Muscle layer of duodenum (tissue), 2 donors: ENCODE data around the gene KLHL30.

Experiments
- H3K27ac ChIP-seq: one replicate; pipeline ENCODE4 v1.7.0; 2013; ENCODE audit warnings: mild to moderate bottlenecking, low read length
- H3K27me3 ChIP-seq: one replicate; pipeline ENCODE4 v1.7.0; 2013; ENCODE audit warnings: low read depth, mild to moderate bottlenecking, control low read depth, low read length
- H3K36me3 ChIP-seq, 2 donors: one replicate each; pipeline ENCODE4 v1.7.0; 2013; ENCODE audit warnings: low read length in 2 of 2, control low read depth in 1 of 2, mild to moderate bottlenecking in 1 of 2; ENCODE audit not compliant: insufficient read depth in 2 of 2, control insufficient read depth in 1 of 2
- H3K4me1 ChIP-seq, 2 donors: one replicate each; pipeline ENCODE4 v1.7.0; 2013; ENCODE audit warnings: low read length in 2 of 2, mild to moderate bottlenecking in 2 of 2, control low read depth in 1 of 2, moderate library complexity in 1 of 2; ENCODE audit not compliant: insufficient read depth in 2 of 2, control insufficient read depth in 1 of 2
- H3K4me3 ChIP-seq, 2 donors: one replicate each; pipeline ENCODE4 v1.7.0; 2013; ENCODE audit warnings: low read length in 2 of 2, low read depth in 1 of 2, mild to moderate bottlenecking in 1 of 2
- H3K9me3 ChIP-seq, 2 donors: one replicate each; pipeline ENCODE4 v1.7.0; 2013; ENCODE audit warnings: low read length in 2 of 2, control low read depth in 1 of 2, mild to moderate bottlenecking in 1 of 2; ENCODE audit not compliant: control insufficient read depth in 1 of 2
- donor health status: healthy.

Gene KLHL30

GRCh38 chr2:238104691-238105371 is 33.6 kb upstream of the KLHL30 start:
- Histone ChIP-seq H3K4me3 (no peak overlapping the region), H3K4me1 (no peaks in the 10 kb centered on the region), H3K27me3 (no peaks in the 10 kb centered on the region), H3K36me3 (no peaks in the 10 kb centered on the region), H3K9me3 (no peaks in the 10 kb centered on the region), H3K27ac (no peak overlapping the region)

DNA sequence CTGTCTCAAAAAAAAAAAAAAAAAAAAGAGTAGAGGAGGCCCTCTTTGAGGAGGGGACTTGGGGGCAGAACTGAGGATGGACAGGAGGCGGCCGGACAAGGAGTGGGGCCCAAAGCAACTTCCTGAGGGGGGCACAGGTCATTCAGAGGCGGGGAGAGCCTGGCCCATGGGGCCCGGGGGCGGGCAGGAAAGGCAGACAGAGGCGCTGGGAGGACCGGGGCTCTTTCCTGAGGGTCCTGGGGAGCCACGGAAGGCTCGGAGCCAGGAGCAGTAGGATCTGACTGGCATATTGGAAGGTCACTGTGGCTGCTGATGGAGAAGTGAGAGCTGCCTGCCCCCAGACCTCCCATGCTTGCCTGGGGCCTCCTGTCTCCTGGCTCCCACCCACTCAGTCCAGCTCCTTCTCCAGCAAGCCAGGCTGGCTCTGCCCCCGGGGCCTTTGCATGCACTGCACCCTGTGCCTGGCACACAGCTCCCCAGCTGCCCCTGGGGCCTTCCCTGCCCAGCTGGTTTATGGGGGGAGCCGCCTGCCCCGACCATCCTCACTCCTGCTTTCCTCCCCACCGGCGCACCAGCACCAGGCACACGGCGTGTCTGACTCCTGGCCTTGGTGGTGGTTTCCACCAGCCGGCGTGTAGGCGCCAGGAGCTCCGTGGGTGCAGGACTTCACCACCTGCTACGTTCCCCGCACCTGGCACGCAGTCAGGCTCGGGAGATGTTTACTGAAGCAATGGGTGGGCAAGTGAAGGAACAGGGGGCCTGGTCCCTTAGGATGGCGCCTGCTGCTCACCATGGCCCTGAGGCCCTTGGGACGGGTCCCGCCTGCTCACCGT is 32.7 kb upstream of the KLHL30 start:
- no peaks in the 10 kb centered on the region for H3K36me3 ChIP-seq
- no peak overlapping the region for H3K4me3 ChIP-seq
- no peaks in the 10 kb centered on the region for H3K27me3 ChIP-seq
- no peaks in the 10 kb centered on the region for H3K4me1 ChIP-seq
- H3K27ac ChIP-seq, result no peak overlapping the region
- no peaks in the 10 kb centered on the region for H3K9me3 ChIP-seq

DNA sequence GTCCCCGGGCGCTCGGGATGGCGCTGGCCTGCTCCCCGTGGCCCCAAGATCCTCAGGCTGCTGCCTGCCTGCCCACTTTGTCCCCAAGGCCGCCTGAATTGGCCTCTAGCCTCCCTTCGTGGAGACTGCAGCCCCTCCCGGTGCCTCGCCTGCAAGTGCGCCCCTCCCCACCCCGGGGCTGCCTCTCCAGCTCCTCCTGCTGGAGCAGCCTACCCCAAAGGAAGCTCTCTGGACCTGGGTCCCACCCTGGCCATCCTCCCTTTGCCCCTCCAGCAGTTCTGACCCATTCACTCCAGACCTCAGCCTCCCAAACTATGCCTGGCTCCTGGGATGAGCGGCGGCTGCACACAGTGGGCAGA is 32.1 kb upstream of the KLHL30 start:
- Histone ChIP-seq H3K4me3 (no peak overlapping the region), H3K27me3 (no peaks in the 10 kb centered on the region), H3K27ac (no peak overlapping the region), H3K9me3 (no peaks in the 10 kb centered on the region), H3K4me1 (no peaks in the 10 kb centered on the region), H3K36me3 (no peaks in the 10 kb centered on the region)

DNA sequence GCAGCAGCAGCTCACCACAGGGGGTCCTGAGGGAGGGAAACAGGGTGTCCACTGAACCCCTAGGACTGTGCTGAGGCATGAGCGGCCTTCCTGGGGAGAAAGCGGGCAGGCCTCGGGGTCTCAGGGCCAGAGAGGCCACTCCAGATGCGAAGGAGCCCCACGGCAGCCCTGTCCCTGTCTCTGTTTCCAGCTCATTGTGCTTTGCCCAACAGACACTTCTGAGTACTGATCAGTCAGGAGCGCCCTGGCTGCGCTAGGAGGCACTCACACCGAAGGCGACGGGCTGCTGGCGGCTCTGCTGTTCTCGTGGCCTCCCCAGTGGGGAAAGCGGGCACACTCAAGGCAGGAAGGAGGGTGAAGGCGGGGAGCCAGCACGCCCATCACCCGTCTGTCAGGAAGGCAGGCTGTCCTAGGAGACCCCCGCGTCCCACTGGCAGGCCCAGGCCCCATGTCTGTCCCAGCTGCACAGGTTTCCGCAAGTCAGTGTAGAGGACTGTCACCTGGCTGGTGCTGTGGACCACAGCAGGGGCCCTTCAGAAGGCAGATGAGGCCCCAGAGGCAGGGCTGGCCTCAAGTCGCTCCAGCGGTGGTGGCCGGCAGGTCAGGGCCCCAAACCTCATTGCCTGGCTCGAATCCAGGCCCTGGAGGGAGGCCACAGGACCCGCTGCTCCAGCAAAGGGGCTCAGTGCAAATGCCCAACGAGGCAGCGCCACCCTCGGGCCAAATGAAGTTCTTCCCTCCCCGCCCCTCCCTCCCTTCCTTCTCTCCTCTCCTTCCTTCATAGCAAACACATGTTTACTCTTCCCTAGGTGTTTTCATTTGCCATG is 31.6 kb upstream of the KLHL30 start:
- no peaks in the 10 kb centered on the region for H3K36me3 ChIP-seq
- H3K4me1 ChIP-seq, result no peaks in the 10 kb centered on the region
- H3K4me3 ChIP-seq, result no peak overlapping the region
- H3K27me3 ChIP-seq, result no peaks in the 10 kb centered on the region
- no peak overlapping the region for H3K27ac ChIP-seq
- H3K9me3 ChIP-seq, result no peaks in the 10 kb centered on the region

DNA sequence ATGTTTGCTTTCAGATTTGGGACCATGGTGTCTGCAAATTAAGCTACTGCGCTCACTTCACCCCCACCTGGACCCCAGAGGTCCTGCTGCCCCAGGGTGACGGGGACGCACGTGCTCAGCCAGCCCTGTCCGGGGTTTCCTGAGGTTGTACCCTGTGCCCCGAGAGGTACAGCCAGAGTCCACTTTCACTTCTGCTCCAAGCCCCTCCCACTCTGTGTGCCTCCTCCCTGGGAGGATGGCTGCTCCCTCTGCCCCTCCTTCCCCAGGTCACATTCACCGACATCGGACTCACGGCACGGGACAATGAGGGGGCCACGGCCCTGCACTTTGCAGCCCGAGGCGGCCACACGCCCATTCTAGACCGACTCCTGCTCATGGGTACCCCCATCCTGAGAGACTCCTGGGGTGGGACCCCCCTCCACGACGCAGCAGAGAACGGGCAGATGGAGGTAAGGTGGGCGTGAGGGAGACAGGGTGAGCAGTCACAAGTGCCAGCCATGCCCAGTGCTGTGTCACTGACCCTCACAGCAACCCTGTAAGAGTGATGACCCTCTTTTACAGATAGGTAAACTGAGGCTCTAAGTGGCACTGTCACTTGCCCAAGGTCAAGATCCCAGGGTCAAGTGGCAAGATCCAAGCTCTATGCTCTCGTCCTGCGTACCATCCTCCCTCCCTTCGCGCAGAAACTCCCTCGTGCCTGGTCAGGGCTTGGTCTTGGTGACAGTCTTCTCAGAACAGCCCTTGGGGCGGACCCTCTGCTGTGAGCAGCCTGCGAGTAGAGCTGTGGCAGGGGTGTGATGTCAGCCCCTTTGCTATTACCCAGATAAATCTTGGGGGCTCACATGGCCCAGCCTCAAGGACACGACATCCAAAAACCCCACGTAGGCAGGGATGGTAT is 30.7 kb upstream of the KLHL30 start:
- H3K4me1 ChIP-seq, result no peaks in the 10 kb centered on the region
- H3K4me3 ChIP-seq, result no peak overlapping the region
- no peak overlapping the region for H3K27ac ChIP-seq

DNA sequence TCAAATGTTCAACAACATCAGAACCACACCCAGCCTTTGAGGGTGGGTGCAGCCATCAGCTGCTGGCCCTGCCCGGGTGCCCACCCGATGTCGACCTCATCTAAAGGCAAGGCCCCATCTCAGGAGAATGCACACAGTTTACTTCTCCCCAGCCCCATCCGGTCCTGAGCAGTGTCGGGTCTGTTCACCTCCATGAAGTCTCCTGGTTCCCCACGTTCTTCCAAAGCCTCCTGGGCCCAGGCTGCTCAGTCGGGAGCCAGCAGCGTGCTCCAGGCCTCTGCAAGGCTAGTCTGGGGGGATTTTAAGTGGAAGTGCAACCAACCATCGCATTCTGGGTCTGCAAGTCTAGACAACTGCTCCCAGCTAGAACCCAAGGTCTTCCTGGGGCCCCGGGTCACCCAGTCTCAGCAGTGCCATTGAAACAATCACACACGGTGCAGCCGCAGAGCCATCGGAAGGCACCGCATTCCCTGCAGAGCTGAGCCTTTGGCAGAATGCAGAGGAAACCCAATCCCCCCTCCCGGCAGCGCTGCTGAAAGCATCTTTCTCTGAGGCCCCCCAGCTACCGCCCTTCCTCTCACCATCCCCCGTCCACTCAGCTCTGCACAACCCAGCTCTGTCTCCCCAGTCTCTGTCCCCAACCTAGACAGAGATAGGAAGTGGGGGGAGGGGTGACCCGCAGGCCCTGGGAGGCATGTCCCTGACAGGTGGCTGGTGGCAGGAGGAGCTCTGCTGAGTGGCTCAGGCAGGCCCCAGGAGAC is 29.9 kb upstream of the KLHL30 start:
- Histone ChIP-seq H3K36me3 (no peaks in the 10 kb centered on the region), H3K27me3 (no peaks in the 10 kb centered on the region), H3K4me1 (no peaks in the 10 kb centered on the region), H3K9me3 (peaks cover 0 to 5% of the 10 kb centered on the region in 2 donors), H3K4me3 (no peak overlapping the region), H3K27ac (no peak overlapping the region)

More for the DNA sequence above, 30.7 kb upstream of the KLHL30 start:
- no peaks in the 10 kb centered on the region for H3K27me3 ChIP-seq
- H3K9me3 ChIP-seq, result peaks cover 0 to under 1% of the 10 kb centered on the region in 2 donors
- no peaks in the 10 kb centered on the region for H3K36me3 ChIP-seq

DNA sequence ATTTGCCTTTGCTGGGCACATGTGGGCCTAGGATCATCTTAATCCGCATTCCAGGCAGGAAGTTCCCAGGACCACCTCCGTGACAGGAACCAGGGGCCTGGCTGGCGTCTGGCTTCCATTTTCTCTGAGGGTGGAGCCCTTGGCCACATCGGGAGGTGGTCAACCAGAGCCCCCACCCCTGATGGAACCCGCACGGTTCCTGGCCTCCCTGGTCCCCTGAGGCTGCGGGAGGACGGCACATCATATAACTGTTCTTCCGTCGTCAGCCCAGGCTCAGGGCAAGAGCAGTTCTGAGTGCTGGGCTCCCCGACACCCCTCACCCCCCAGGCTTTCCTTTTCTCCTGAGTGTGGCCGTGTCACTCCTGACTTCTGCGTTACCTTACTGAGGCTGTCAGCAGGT is 24.9 kb upstream of the KLHL30 start:
- Histone ChIP-seq H3K9me3 (peaks cover 0 to 5% of the 10 kb centered on the region in 2 donors), H3K27ac (no peak overlapping the region), H3K27me3 (no peaks in the 10 kb centered on the region), H3K36me3 (no peaks in the 10 kb centered on the region), H3K4me3 (no peak overlapping the region), H3K4me1 (no peaks in the 10 kb centered on the region)

DNA sequence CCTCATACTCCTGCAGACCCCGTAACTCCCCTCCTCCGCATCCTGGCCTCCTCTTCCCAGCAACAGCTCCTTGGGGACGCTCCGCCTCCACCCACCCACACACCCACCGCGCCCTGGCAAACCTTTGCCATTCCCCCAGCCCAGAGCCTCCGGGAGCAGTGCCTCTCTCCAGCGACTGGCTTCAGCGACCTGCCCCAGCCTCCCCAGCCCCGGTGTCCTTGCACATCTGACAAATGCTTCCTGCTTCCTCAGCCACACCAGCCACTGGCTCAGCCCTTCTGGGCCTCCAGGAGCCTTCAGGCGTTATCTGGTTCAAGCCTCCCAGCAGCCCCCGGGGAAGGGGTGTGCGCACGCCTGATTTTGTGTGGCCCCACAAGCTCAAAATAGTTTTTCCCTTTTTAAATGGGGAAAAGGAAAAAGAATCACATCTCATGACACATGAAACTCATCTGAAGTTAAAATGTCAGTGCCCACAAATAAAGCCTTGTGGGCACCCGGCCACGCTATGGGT is 24.1 kb upstream of the KLHL30 start:
- no peak overlapping the region for H3K27ac ChIP-seq

DNA sequence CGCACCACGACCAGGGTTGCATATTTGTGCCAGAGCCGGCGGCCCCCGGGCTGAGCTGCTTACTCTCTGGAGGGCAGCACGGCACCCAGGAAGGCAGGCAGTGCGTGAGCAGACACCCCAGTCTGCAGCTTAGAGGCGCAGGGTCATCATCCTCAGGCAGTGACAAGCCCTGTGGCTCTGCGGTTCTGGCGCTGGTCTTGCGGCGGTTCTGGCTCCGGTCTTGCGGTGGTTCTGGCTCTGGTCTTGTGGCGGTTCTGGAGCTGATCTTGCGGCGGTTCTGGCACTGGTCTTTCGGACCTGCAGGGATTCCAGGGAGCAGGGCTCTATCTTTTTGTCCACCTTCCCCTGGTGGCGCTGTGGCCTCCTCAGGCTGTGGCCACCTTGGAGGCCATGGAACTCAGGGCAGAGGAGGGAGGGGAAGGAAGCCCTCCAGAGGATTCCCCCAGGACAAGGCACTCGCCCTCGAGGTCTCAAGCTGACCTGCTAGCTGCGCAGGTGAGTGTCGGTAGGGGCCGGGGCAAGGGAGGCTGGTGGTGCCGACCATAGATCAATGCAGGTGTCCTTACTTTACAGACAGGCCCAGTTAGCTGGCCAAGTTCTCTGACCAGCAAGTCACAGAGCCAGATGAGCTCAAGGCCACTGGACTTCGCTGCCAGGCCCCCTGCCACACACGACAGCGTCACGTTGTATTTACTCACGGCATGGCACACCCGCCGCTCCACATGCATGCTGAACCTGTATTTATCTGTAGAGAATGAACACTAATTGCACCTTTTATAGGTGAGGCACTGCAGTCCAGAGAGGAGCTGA is 23.4 kb upstream of the KLHL30 start:
- Histone ChIP-seq H3K4me3 (no peak overlapping the region), H3K4me1 (no peaks in the 10 kb centered on the region), H3K36me3 (no peaks in the 10 kb centered on the region), H3K27me3 (no peaks in the 10 kb centered on the region), H3K9me3 (peaks cover 0 to 5% of the 10 kb centered on the region in 2 donors), H3K27ac (no peak overlapping the region)

More for the DNA sequence above, 24.1 kb upstream of the KLHL30 start:
- Histone ChIP-seq H3K4me3 (no peak overlapping the region), H3K27me3 (no peaks in the 10 kb centered on the region), H3K4me1 (no peaks in the 10 kb centered on the region), H3K9me3 (peaks cover 0 to 5% of the 10 kb centered on the region in 2 donors), H3K36me3 (no peaks in the 10 kb centered on the region)
